ENCODE measurements around the gene DDX47.

DDX47 gene

DNA sequence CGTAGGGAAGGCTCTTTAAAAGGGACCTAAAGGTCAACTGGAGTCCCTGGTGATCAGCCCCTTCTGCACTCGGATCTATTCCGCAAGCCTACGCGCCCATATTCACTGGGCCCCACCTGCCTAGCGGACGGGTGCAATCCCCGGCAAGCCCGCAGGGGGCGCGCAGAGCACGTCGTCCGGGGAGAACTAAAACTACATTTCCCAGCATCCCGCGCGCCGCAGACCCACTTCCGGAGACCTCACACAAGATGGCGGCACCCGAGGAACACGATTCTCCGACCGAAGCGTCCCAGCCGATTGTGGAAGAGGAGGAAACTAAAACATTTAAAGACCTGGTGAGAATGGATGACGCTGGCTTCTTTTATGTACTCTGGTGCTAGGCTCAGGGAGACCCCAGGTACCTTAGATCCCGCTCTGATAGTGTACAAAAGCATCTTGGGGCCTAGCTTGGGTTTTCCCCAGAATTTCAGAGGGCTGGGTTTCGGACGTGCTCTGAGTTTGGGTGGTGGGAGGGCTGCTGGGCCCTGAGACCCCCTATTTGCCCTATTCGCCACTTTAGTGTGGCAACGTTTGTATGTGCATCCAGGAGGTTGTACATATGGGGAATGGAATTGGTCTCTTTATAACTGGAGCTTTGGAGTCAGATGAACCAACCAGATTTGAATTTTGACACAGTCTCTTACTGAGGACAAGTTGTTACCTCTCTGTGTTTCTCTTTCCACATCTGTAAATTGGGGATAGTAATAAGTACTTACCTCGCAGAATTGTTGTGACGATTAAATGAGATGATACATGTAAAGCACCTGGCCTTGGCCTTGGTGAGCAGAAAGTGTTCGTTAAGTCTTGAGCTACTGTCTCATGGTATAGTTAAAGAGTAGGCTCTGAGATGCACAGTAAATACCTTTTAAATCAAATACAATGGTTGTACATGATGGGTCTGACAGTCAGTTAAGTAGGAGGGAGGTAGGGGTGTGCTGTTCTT, at the start of gene DDX47:
Gene DDX47 (plus strand): TSS at position 227 of the 982 bp plus-strand sequence. CDS start 22 bp downstream, at position 249.
- peak; percentile 78 for DNase-seq (ENCODE audit: low spot score)
- peak; percentile 57 for FAIRE-seq

DNA sequence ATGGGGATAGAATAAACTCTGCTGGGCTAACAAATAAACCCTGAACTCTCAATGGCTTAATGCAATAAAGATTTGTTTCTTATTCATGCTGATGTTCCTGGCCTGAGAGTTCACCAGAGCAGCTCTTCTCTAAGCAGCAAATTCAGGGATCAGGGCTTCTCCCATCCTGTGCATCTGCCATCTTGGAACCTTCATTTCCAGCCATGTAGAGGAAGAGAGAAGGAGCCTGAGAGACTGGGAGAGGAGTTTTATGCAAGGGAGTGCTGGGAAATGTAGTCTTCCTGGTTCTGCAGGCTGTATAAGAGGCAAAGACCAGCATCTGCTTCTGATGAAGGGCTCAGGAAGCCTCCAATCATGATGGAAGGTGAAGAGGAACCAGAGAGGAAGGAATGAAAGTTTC, 48.3 kb upstream of the DDX47 start:
- DNase-seq (ENCODE audit: low spot score) (no peak), FAIRE-seq (no peak)

DNA sequence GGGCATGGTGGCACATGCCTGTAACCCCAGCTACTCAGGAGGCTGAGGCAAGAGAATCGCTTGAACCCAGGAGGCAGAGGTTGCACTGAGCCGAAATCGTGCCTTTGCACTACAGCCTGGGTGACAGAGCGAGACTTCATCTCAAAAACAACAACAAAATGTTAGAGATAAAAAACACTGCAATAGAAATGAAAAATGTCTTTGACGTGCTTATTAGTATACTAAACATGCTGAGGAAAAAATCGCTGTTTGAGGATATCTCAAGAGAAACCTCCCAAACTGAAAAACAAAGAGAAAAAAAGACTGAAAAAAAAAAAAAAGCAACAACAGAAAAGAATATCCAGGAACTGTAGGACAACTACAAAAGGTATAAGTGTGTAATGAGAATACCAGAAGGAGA, 42.9 kb upstream of the DDX47 start:
- no peak for FAIRE-seq

DNA sequence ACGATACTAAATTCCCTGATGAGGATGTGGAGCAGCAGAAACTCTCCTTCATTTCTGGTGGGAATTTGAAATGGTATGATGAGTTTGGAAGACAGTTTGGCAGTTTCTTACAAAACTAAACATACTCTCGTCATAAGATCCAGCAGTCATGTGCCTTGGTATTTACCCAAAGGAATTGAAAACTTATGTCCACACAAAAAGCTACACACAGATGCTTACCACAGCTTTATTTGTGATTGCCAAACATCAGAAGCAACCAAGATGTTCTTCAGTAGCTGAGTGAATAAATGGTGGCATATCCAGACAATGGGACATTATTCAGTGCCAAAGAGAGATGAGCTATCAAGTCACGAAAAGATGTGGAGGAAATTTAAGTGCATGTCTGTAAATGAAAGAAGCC, 38.4 kb upstream of the DDX47 start:
- no peak for DNase-seq (ENCODE audit: low spot score)
- no peak for FAIRE-seq

More for the DNA sequence above, 42.9 kb upstream of the DDX47 start:
- no peak for DNase-seq (ENCODE audit: low spot score)

DNA sequence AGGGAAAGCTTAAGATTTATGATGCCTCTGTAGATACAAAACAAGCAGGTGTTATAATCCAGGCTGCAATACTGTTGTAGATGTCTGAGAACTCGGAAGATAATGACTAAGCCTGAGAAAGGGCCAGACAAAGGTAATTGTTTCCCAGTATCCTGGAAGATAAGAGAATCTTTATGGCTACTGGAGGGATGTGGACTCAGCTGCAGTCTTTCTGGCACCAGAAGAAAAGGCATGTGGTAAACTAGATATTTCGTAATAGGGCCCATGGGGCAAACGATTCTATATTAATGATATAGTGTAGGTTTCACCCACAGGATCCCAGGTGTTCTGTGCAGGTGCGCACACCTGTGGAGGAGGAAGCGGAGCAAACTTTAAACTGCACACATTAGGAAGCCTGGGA, 36.9 kb upstream of the DDX47 start:
- no peak for DNase-seq (ENCODE audit: low spot score)
- FAIRE-seq, result no peak

DNA sequence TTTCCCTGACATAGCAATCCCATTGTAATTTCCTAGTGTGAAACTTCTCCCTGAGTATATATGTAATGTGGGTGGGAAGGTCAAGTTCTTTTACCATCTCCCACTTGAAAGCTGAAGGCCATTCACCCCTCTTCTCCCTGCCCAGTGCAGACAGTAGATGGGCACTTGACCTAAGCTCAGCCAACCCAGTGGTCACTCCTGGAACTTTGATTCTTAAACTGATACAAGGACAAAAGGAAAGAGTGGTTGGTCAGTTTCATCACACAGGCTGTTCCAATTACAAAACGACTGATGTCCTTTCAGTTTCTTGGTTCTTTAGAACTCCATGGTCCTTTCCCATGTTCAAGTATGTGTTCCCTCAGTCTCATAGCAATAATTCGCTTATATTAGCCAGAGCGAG, 36.1 kb upstream of the DDX47 start:
- FAIRE-seq, result no peak
- no peak for DNase-seq (ENCODE audit: low spot score)

DNA sequence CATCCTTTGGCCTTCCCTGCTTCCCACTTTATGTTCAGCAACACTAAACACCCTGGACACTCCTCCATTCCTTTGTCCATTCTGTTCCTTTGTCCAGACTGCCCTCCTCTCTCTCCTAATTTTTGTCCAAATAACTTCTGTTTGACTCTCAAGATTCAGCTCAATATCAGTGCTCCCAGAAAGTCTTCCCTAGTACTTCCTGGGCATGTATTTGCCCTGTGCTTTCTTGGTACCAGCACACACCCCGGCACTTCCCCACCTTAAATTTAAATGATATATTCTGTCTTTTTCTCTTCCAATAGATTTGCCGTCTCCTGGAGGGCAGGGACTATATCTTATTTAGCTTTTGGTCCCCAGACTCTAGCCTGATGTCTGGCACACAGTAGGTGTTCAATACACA, 34.1 kb upstream of the DDX47 start:
- DNase-seq (ENCODE audit: low spot score) (no peak), FAIRE-seq (no peak)

DNA sequence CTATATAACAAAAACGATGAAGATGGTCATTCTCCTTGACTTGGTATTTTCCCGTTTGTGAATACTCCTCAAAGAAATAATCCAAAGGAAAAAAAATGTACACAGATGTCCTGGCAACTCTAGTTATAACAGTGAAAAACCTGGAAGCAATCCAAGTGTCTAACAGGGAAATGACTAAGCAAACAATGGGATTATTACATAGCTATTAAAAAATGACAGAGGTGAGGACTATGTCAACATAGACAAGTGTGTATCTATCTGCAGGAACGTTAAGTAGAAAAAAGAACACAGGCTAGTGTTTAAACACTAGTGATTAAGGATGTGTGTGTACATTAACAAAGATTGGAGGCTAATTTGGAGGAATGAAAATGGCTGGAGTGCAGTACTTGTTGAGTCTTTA, 33.6 kb upstream of the DDX47 start:
- FAIRE-seq (peak; percentile 90), DNase-seq (ENCODE audit: low spot score) (peak; percentile 88)

DNA sequence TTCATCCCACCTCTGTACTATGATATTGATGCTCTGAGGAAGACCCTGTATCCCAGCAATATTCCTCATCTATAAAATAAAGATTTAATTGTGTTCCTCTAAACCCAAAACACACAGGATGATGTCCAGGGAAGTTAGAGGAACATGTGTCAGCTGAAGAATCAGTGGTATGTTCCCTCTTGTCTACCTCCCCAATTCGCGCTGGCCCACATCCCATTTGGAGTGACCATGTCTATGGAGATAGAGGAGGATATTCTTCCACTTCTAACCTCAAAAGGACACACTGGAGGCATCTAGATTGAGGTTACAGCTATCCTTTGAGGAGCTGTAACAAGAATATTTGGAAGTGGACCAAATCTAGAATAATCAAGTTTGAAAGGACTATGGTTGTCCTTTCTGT, 29.0 kb upstream of the DDX47 start:
- DNase-seq (ENCODE audit: low spot score), result no peak
- FAIRE-seq, result no peak

DNA sequence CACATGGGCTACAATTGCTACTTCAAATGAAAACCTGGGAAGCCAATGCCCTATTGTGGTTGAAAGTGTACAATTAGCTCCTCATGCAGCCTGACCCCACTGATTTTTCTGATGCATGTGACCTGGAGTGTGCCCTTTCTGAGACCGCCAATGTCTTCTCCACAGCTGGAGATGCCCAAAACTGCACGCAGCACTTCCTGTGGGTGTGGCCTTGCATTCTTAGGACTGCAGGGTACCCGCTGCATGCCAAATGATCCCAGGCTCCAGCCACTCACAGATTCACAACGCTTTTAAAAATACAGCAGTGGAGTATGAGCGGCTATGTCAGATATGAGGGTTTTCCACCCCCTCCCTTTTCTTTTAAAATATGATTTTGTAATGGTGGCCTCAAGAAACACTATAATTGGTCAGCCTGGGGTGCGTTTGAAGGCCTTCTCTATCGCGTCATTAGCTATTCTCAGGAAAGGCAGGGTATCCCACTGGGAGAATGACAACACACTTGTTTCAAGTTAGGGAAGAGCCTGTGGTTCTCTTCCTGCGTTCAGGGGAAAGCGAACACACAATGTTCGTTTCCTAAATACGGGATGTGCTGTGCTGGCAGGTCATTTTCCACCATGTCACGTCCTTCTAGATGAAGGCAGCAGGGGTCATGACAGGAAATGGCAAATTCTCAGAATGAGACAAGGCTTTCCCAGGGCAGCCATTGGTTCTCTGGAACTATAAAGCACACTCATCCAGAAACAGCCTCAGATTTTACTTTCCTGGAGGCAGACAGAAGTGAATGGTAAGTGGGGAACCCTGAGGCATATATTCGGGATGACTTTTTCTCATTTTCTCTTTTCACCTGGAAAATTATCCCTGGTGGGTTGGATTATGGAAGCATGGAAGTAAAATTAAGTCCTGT, 28.0 kb upstream of the DDX47 start, which contains the start of gene APOLD1:
Gene APOLD1 (plus strand): TSS at position 749 of the 904 bp plus-strand sequence. CDS start 33 bp downstream, at position 782.
- DNase-seq (ENCODE audit: low spot score), result no peak
- no peak for FAIRE-seq

DNA sequence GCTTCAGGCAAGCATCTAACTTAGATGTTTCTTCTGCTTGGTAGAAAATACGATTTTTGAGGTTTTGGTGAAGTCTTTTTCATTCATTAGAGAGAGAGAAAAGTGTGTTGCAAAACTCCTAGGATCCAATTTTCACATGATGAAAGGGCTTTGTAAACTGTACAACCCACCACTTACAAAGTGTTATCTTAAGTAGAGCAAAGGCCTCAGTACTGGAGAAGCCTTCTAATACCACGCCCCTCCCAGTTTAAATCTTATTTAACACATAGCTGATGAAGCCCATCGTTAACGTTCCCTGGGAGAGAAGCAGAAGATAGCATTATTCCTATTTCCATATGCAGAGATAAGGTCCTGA, 26.8 kb upstream of the DDX47 start:
- FAIRE-seq, result no peak

DNA sequence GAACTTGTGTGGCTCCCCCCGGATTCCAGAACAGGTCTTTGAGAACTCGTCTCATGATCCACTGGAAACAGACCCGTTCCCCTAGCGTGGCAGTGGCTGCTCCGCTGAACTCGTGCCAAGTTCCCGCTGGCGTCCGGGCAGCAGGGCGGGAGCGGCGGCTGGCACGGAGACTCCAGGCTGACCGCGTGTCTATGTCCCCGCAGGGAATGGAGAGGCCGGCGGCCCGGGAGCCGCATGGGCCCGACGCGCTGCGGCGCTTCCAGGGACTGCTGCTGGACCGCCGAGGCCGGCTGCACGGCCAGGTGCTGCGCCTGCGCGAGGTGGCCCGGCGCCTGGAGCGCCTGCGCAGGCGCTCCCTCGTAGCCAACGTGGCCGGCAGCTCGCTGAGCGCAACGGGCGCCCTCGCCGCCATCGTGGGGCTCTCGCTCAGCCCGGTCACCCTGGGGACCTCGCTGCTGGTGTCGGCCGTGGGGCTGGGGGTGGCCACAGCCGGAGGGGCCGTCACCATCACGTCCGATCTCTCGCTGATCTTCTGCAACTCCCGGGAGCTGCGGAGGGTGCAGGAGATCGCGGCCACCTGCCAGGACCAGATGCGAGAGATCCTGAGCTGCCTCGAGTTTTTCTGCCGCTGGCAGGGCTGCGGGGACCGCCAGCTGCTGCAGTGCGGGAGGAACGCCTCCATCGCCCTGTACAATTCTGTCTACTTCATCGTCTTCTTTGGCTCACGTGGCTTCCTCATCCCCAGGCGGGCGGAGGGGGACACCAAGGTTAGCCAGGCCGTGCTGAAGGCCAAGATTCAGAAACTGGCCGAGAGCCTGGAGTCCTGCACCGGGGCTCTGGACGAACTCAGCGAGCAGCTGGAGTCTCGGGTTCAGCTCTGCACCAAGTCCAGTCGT, 26.2 kb upstream of the DDX47 start:
- DNase-seq (ENCODE audit: low spot score) (peak; percentile 50), FAIRE-seq (no peak)

More for the DNA sequence above, 26.8 kb upstream of the DDX47 start:
- no peak for DNase-seq (ENCODE audit: low spot score)

DNA sequence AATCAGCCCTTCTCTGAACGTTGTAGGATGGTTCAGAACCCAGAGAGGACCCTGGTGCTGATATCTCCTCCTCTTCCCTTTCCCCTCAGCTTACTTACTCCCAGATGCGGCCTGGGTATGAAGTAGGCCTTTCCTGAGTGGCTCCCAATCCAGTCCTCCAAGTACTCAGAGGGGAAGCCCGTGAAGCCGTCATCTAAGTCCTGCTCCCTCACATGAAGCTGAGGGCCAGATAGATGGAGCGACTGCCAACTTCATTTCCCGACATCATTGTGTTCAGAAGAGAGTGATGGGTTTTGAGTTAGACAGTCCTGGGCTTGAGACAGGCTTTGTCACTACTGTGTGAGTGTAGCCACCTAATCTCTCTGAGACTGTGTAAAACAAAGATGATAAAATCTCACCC, 25.0 kb upstream of the DDX47 start:
- FAIRE-seq, result no peak
- no peak for DNase-seq (ENCODE audit: low spot score)

DNA sequence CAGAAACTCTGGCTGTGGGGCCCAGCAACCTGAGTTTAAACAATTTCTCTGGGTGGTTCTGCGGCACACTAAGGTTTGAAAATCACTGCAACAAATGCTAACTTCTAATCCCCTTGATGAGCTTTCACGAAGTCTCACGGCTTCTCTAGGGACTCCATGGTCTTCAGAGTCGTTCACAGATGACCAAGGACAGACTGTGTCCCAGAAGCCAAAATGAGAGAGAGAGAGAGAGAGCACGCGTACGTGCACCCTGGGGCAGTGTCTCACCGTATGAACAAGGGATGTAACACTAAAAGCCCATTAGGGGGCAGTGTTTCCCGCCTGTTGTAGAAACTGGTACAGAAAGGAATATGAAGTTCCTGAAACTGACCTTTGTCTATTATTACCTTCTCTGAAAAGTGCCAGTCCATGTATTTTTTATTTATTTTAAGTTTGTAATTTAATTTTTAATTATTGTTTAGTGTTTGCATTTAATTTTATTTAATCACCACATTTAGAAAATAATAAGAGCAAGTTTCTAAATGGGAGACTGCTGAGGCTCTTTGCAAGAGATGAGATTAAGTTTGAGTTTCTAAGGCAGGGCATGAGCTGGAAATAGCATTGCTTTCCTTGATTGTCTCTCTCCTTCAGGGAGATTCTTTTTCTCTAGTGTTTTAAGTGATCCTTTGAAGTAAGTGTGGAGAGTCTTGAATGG, 24.3 kb upstream of the DDX47 start:
- FAIRE-seq (peak; percentile 76), DNase-seq (ENCODE audit: low spot score) (peak; percentile 58)

DNA sequence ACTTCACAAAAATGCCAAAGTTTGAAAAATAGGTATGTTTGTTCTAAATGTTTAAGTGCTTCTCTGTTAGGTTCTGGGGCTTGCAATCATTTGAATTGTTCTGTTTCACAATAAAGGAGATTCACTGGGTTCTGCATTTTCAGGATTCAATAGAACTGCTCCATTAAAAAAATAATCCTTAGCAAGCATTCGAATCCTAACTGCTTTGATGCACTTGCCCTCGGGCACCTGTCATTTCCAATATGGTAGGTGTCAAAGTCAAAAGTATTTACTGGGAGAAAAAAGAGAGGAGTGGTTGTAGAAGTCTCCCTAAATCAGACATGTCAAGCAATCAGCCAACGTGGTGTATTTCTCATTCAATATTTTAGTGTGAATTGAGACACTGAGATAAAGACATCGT, 22.2 kb upstream of the DDX47 start:
- no peak for DNase-seq (ENCODE audit: low spot score)
- FAIRE-seq, result no peak

DNA sequence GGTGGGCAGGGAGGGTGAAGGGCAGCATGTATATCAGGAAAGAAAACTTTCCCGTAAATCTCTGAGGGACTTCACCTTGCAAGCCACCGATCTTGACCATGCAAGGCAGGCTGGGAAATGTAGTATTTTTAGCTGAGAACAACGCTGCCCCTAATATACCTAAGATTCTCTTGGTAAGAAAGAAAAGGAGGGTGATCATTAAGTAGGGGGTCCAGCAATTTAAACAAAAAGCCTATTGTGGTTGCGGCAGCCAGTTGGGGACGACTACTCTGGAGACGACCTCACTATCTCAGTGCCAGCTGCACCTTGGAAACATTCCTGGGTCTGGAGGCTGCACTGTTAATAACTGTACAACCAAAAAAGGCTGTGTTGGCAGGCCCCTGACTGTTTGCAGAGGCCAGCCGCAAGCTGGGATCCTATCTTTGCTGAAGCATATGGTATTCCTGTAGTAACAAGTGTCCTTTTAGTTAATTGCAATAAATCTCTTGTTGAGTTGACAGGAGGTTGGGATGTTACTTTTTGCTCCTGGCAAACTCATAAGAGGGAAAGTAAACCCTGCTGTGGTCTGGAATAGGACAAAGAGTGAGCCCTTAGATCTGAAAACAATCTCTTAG, 21.3 kb upstream of the DDX47 start:
- DNase-seq (ENCODE audit: low spot score), result peak; percentile 6
- FAIRE-seq, result no peak

DNA sequence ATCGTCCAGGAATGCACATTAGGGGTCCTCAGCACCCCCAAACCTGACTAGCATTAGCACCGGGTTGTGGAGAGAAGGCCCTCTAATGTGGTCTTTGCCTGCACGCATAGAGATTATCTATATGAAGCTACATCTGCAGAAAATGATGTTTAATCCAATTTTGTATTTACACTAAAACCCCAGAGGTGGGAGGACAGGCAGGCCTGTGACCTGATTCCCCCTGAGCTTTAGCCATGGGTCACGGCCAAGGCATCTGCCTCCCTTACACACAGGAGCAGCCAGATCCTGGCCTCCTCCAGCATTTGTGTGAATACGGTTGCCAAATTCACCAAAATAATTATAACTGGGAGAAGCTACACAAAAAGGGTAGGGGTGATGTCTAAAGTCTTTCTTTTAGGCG, 20.7 kb upstream of the DDX47 start:
- DNase-seq (ENCODE audit: low spot score), result no peak
- no peak for FAIRE-seq

DNA sequence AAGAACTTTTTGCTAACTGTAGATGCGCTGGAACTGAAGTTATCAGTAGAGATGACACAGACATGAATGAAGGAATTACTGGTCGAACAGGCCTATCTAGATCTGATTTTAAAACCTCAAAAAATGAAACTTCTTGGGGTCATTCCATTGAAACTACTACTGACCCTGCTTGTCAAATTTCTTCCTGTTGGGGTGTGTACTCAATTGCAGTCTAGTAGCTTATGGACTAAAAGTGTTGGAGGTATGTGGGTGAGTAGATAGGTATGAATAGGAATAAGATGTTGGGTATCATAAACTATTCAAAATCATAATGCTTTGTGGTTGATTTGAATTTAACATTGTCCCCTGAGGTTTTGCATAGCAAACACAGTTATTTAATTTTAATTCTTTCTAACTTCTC, 18.5 kb upstream of the DDX47 start:
- DNase-seq (ENCODE audit: low spot score) (no peak), FAIRE-seq (no peak)

DNA sequence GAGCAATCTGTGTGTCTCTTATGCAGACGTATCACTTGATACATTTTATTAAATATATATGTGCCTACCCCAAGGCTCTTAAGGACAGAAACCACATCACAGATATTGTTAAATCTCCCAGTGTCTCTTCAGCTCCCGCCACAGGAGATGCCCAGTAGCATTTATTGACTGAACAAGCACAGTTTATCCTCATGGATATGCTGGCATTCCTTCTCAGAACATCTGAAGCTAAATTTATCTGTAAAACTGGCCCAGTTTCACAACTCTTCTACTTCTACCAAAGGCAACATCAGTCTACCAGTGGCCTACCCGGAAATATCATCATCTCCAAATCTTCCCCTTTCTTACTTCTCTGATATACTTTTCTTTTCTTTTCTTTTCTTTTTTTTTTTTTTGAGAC, 17.0 kb upstream of the DDX47 start:
- FAIRE-seq (no peak), DNase-seq (ENCODE audit: low spot score) (no peak)

Measured in RCC 7860 (cell line).